Effector CD8-positive, alpha-beta T cell (primary cell): Measurements from ENCODE around the gene ANKRD27.
"Not testable (repeated sequence)": the region's sequence is repeated elsewhere in the genome, so short reads cannot be mapped to it uniquely, and the experiment has no call there.

Experiments
- DNase-seq: peaks from one replicate; lab custom pipeline; 2025; lab: John Stamatoyannopoulos, UW

ANKRD27 gene

DNA sequence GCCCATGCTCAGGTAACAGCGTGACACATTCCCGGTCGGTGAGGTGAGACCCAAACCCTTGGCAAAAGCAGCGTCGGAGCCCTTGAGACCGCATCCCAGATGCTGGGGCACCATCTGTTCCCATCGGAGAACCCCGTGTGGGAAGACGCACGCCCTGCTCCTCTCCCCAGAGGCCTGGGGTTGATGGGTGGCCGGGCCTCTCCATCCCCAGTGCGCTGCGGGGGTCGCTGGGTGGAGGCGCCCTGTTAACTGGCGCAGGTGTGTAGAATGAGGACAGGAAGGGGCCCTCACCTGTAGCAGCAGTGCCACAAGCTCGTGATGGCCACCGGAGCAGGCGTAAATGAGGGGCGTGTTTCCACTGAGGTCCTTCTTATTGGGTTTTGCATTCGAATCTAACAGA is 69.4 kb downstream of the ANKRD27 start:
- no peak for DNase-seq

DNA sequence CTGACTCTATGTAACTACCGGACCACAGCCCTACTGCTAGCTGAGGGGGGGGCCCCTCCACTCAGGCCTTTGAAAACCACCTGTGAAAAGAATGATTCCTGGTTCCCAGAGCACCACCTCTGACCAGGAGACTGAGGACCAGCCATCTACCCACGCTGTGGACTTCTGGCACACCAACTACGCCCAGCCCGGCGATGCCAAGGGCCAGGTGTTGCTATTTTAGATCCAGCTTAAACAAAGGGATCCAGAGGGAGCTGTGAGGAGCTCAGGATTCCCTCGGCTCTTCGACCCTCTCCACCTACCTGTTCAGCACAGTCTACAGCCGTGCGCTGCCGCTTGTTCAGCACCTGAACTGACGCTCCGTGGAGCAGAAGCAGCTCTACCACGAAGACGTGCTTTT is 71.0 kb downstream of the ANKRD27 start:
- no peak for DNase-seq

DNA sequence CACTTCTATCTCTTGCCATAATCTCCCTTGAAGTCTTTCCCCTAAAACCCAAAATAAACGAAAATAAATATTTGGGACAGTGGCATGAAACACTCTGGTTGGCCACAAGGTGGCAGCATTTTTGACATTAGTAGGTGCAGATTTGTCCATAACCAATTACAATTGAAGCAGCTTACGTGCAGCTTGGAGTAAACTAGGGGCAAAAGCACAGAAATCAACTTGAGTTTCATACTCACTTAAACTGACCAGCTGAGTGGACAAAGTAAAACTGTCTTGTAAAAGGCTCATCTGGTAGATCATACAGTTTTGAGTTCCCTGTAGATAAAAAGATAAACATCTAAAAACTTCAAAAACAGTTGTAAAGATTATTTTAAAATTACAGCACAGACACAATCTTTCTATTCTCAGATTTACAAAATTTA is 75.2 kb downstream of the ANKRD27 start:
- DNase-seq: peak; percentile 5

DNA sequence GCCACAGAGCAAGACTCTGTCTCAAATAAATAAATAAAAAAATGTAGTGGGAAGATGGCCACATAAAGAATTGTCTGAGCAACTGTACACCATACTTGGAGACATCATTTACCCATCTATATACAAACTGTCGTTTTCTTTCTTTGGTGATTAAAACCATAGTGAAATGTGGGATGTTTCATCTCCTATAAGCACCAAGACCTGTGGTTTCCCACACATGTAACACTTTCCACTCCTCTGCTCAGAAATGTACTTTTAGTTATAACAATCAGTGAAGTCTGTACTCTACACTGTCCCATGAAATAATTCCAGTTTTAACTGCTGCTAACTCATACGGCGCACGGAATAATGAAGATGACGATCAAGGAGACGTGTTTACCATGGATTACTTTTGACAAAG is 75.7 kb downstream of the ANKRD27 start:
- no peak for DNase-seq

DNA sequence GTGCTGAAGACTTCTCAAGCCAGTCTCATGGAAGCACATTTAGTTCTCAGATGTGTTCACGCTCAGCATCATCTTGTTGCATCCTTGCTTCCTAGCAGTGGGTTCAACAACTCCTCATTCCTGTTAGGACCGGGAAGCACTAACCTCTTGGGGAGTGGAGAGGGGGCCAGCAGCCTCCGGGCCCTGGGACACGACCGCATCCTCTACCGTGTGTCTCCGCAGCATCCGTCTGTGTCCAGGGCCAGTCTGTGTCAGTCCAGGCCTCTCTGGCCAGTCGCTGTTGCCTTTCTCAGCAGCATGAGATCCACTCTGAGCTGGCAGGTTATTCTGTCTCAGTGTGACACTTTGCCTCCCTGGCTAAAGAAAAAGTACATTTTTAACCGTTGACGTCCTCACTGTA is 77.0 kb downstream of the ANKRD27 start:
- no peak for DNase-seq

DNA sequence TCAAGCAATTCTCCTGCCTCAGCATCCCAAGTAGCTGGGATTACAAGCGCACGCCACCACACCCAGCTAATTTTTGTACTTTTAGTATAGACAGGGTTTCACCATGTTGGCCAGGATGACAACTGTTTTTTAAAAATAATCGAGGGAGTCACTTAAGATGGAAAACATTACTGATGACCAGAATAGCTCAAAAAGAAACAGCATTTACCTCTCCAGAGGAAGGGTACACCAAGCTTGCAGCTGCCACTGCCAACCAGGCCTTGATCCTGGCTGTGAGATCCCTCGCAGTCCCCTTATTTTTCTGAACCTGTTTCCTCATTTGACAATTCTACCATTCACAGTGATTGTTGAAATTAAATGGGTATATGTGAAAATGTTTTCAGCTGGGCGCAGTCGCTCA is 79.5 kb downstream of the ANKRD27 start:
- no peak for DNase-seq

DNA sequence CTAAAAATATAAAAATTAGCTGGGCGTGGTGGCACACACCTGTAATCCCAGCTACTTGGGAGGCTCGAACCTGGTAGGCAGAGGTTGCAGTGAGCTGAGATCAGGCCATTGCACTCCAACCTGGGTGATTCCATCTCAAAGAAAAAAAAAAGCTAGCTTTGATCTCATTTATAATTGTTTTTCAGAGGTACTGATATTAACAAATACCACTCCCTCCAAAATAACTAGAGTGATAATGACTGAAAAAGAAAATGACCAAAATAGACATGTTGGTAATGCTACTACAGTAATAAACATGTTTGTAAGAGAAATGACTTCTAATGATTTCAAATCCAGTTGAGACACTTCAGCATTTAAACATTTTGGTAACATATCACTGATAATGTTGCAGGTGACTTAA is 81.0 kb downstream of the ANKRD27 start:
- DNase-seq: no peak

DNA sequence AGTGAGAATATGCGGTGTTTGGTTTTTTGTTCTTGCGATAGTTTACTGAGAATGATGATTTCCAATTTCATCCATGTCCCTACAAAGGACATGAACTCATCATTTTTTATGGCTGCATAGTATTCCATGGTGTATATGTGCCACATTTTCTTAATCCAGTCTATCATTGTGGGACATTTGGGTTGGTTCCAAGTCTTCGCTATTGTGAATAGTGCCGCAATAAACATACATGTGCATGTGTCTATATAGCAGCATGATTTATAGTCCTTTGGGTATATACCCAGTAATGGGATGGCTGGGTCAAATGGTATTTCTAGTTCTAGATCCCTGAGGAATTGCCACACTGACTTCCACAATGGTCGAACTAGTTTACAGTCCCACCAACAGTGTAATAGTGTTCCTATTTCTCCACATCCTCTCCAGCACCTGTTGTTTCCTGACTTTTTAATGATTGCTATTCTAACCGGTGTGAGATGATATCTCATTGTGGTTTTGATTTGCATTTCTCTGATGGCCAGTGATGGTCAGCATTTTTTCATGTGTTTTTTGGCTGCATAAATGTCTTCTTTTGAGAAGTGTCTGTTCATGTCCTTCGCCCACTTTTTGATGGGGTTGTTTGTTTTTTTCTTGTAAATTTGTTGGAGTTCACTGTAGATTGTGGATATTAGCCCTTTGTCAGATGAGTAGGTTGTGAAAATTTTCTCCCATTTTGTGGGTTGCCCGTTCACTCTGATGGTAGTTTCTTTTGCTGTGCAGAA is 87.1 kb downstream of the ANKRD27 start:
- not testable (repeated sequence) for DNase-seq

DNA sequence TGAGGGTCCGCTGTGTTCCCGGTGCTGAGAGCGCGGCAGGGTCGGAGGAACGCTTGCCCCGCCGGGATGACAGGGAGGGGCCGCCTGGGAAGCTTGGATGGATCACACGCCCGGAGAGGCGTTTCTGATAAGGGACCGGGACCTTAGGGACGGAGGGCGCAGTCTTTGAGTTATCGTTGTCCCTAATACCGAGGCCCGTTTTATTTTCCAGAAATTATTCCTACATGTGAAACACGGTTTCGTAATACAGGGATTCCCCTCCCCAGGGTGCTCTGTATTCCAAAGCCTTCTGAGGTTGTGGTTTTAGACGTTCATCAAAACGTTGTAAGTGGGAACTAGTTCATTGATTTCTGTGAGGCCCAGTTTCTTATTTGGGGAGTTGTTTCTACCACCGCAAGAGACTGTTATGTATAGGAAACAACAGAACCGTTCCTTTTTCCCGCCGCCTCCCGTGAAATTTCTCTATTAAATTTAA is 93.2 kb downstream of the ANKRD27 start:
- DNase-seq: no peak

DNA sequence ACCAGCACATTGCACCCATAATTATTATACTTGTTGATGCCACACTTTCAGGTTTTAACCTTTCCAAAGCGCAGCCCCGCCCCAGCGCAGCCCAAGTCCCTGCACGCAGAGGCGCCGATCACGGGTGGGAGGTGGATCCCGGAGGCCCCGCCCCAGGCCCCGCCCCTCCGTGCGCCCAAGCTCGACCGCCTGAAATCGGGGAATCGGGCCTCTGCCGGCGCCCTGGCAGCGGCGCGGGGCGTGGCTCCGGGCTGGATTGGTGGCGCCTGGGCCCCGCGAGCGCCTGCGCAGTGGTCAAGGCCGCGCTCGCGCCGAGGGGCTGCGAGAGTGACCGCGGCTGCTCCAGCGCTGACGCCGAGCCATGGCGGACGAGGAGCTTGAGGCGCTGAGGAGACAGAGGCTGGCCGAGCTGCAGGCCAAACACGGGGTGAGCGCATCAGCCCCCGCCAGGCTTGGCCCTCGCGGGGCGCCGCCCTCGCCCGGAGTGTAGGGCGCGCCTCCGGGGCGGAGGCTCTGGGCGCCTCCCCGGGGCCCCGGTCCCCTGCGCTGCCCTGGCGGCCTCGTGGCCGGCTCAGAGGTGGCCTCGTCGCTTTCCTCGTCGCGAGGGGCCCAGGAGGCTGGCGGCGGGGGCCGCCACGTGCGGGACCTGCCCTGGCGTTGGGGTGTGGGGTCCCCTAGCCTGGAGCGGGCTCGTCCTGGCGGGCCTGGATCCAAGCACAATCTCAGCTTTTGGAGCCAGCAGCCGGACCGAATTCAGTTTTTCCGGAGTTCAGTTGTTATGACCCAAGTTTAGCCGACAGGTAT is 93.9 kb downstream of the ANKRD27 start, which contains the start of gene PDCD5:
PDCD5 (plus strand) TSS at position 290 of the 804 bp plus-strand sequence; CDS start at position 362, 72 bp downstream.
- DNase-seq: peak; percentile 95

DNA sequence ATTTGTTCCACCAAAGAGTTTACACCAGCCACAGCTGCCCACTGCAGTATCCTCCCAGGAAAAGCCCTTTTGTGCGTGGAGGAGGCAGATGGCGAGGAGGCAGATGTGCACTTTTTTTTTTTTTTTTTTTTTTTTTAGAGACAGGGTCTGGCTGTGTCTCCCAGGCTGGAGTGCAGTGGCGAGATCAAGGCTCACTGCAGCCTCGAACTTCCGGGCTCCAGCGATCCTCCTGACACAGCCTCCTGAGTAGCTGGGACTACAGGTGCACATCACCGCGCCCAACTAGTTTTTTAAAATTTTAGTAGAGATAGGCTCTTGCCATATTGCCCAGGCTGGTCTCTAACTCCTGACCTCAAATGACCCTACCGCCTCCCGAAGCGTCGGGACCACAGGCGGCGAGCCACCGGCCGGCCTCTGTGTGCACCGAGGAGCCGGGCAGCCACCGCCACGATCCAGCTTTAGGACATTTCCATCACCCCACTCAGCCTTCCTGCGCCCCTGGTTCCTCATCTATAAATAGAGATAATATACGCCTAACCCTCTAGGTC is 94.6 kb downstream of the ANKRD27 start:
- no peak for DNase-seq

DNA sequence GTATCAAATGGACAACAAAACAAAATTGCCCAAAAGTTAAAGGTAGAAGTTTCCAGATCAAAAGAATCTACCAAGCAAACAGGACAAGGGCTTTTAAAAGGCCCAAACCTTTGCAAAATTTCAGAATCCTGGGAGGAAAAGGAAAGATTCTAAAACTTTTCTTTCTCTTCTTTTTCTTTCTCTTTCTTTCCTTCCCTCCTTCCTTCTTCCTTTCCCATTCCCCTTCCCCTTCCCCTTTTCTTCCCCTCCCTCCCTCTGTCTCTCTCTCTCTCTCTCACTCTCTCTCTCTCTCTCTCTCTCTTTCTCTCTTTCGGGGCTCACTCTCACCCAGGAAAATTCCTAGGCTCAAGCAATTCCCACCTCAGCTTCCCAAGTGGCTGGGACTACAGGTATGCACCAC is 98.2 kb downstream of the ANKRD27 start:
- no peak for DNase-seq

DNA sequence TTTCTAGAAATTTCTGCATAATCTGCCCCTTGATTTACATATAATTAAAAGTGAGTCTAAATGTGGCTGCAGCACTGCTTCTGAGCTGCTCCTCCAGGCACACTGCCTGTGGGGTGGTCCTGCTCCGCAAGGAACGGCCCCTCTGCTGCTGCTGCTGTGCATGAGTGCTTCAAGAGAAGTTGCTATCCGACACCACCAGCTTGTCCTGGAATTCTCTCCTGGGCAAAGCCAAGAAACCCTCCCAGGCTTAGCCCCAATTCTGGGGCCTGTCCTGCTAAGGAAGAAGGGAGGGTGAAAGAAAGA is 101.5 kb downstream of the ANKRD27 start:
- no peak for DNase-seq

DNA sequence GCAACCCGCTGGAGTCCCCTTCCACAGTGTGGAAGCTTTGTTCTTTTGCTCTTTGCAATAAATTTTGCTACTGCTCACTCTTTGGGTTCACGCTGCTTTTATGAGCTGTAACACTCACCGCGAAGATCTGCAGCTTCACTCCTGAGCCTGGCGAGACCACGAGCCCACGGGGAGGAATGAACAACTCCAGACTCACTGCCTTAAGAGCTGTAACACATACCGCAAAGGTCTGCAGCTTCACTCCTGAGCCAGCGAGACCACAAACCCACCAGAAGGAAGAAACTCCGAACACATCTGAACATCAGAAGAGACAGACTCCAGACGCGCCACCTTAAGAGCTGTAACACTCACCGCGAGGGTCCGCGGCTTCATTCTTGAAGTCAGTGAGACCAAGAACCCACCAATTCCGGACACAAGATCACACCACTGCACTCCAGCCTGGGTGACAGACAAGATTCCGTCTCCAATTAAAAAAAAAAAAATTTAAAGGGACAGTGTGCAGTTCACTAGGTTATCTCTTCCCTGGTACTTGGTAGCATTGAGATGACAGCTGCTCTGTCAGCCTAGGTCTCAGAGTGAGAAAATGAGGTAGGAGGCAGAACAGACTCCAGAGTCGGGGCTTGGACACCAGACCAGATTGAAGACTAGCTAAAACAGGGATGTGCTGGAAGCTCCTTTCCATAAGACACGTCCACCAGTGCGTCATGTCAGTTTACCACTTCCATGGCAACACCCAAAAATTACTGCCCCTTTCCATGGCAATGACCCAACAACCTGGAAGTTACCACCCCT is 102.1 kb downstream of the ANKRD27 start:
- not testable (repeated sequence) for DNase-seq

DNA sequence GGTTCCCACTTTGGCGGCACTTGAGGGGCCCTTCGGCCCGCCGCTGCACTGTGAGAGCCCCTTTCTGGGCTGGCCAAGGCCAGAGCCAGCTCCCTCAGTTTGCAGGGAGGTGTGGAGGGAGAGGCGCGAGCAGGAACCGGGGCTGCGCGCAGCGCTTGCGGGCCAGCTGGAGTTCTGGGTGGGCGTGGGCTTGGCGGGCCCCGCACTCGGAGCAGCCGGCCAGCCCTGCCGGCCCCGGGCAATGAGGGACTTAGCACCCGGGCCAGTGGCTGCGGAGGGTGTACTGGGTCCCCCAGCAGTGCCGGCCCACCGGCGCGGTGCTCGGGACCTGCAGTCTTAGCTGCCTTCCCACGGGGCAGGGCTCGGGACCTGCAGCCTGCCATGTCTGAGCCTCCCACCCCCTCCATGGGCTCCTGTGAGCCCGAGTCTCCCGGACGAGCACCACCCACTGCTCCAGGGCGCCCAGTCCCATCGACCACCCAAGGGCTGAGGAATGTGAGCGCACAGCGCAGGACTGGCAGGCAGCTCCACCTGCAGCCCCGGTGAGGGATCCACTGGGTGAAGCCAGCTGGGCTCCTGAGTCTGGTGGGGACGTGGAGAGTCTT is 103.4 kb downstream of the ANKRD27 start:
- DNase-seq: not testable (repeated sequence)

DNA sequence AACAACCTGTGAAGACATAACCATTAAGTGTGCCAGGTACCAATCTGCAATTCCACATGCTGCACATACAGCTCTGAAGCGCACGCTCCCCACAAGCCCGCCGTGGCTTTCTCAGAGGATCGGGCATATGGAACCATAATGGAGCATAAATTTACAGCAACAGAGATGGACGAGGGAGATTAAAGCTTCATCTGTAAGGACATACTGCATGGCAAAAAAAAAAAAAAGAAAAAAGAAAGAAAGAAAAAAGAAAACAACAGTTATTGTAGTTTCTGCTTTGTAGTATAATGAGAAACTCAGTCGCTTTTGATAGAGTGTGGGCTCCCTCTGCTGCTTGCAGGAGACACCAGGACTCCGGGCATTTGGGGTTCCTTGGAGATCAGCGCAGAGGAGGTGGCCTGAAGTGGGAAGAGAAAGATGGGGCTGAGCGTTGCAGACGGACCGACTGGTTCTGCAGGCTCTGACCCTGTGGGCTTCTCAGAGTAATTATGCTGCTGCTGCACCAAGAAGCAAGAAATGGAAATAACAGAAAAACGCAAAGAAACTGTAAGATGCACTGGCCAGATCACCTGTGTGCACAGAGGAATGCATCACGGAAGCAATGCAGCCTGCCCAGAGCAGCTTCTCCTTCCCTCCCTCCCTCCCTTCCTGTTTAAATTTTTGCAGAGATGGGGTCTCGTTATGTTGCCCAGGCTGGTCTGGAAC is 104.7 kb downstream of the ANKRD27 start:
- DNase-seq: peak; percentile 49

DNA sequence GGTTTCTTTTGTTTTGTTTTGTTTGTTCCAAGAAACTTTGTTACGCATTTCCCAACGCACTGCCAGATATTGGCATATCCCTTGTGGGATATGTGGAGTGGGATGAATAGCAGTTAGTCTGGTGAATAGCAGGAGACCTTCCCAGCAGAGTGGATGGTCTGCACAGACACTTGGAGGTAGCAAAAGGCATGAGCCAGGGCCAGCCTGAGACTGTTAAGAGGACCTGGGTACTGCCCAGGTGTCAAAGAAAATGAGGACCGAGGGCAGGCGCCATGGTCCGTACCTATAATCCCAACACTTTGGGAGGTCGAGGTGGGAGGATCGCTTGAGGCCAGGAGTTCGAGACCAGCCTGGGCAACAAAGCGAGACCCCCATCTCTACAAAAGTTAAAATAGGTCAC is 107.5 kb downstream of the ANKRD27 start:
- DNase-seq: no peak

DNA sequence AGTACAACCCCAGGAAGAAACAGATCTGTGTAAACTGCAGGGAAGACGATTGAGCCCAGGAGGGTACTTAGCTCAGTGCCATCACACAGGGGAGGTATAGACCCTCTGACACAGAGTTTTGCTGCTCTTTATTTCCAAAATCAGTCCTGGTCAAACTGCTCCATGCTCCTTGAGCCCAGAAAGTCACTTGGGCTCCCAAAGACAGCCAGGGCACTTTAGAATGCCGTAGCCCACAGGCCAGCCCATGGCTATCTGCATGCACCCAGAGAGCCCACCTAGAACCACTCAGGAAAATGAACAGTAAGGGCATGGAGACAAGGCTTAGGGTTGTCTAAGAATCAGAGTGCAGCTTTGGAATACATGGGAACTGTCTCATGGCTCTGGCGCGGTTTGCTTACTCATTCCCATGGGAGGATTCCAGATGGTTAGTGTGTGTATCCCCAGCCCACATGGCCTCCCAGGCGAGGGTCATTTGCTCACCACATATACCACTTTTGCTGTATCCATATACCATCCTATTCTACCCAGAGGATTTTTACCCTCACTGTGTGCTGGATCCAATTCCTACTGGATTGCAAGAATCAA is 108.6 kb downstream of the ANKRD27 start:
- no peak for DNase-seq

DNA sequence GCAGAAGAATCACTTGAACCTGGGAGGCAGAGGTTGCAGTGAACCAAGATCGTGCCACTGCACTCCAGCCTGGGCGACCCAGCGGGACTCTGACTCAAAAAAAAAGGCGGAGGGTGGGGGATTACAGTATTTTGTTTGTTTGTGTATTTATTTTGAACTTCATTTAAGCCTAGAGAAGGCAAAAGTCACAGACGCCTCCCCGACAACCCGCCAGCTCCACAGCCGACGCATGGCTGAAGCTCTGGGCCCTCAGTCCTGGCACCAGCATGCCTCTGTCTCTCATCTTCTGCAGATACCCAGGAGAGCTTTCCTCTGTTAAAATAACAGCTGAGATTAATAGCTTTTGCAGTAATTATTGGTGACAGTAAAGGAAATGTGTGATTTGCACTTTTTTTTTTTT is 111.2 kb downstream of the ANKRD27 start:
- no peak for DNase-seq

DNA sequence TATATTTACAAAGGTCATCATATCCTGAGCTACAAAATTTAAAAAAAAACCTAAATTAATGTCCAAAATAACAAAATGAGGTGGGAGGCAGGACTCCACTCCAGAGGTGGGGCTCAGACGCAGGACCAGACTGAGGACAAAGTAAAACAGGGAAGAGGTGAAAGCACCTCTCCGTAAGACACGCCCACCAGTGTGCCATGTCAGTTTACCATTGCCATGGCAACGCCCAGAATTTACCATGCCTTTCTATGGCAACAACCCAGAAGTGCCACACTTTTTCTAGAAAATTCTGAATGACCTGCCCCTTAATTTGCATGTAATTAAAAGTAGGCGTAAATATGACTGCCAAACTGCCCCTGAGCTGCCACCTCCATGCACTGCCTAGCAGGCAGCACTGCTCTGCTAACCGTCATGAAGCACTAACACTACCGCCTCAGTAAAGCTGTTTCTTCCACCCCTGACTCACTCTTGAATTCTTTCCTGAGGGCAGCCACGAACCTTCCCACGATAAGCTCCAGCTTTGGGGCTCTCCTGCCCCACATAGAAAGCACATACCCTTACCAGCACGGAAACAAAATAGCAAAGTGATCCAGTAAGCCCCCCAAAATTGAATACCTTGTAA is 116.3 kb downstream of the ANKRD27 start:
- no peak for DNase-seq
